ENCODE measurements around the gene MBOAT2.
"Not testable (repeated sequence)": the region's sequence is repeated elsewhere in the genome, so short reads cannot be mapped to it uniquely, and the experiment has no call there.

MBOAT2 gene

GRCh38 chr2:8989536-8990079 is 13.9 kb downstream of the MBOAT2 start:
- no peak for DNase-seq

GRCh38 chr2:8987410-8987809 is 16.1 kb downstream of the MBOAT2 start:
- DNase-seq, result no peak

- DNase-seq, result peak; percentile 28
These were observed 17.0 kb downstream of the MBOAT2 start for GRCh38 chr2:8986327-8986976.

GRCh38 chr2:8985561-8986326 is 17.7 kb downstream of the MBOAT2 start:
- no peak for DNase-seq

- no peak for DNase-seq
These were observed 18.6 kb downstream of the MBOAT2 start for GRCh38 chr2:8984855-8985254.

- DNase-seq, result no peak
These were observed 19.3 kb downstream of the MBOAT2 start for GRCh38 chr2:8984157-8984556.

- DNase-seq, result no peak
These were observed 19.9 kb downstream of the MBOAT2 start for GRCh38 chr2:8983571-8983970.

GRCh38 chr2:8981876-8982275 is 21.6 kb downstream of the MBOAT2 start:
- DNase-seq, result no peak

GRCh38 chr2:8980096-8980495 is 23.4 kb downstream of the MBOAT2 start:
- DNase-seq, result no peak

- no peak for DNase-seq
These were observed 25.7 kb downstream of the MBOAT2 start for GRCh38 chr2:8977758-8978157.

- DNase-seq, result no peak
These were observed 26.8 kb downstream of the MBOAT2 start for GRCh38 chr2:8976442-8977259.

- DNase-seq, result no peak
These were observed 29.5 kb downstream of the MBOAT2 start for GRCh38 chr2:8974016-8974415.

- not testable (repeated sequence) for DNase-seq
These were observed 30.5 kb downstream of the MBOAT2 start for GRCh38 chr2:8973017-8973416.

- not testable (repeated sequence) for DNase-seq
These were observed 30.9 kb downstream of the MBOAT2 start for GRCh38 chr2:8972535-8972934.

GRCh38 chr2:8969348-8969747 is 34.1 kb downstream of the MBOAT2 start:
- not testable (repeated sequence) for DNase-seq

GRCh38 chr2:8966123-8966908 is 37.2 kb downstream of the MBOAT2 start:
- no peak for DNase-seq

- DNase-seq, result no peak
These were observed 38.1 kb downstream of the MBOAT2 start for GRCh38 chr2:8965216-8965969.

- no peak for DNase-seq
These were observed 40.6 kb downstream of the MBOAT2 start for GRCh38 chr2:8962890-8963289.

GRCh38 chr2:8957628-8958027 is 45.9 kb downstream of the MBOAT2 start:
- DNase-seq, result no peak

- DNase-seq, result no peak
These were observed 46.7 kb downstream of the MBOAT2 start for GRCh38 chr2:8956774-8957173.

GRCh38 chr2:8954990-8955389 is 48.5 kb downstream of the MBOAT2 start:
- DNase-seq, result no peak

GRCh38 chr2:8953525-8953924 is 50.0 kb downstream of the MBOAT2 start:
- DNase-seq, result no peak

Data from stimulated activated CD4-positive, alpha-beta T cell treated with anti-CD3 and anti-CD28 coated beads, Interleukin-15, amount 100 ng/mL, for 24 hours (primary cell).